Measurements from ENCODE around the gene GJB3. TPM values are rescaled to one million over a fixed set of nuclear protein-coding genes. Genes with fewer than 3 reads are reported as not detected.

Gene GJB3
- total RNA-seq, 1 experiment from 2014 or later: 63.0 TPM

GRCh38 chr1:34749992-34750391 is 31.0 kb upstream of the GJB3 start:
- intact Hi-C loops (cut with micrococcal nuclease; ENCODE audit: unreplicated experiment): no loop called here
- H3F3A ChIP-seq (ENCODE audit: insufficient read depth, low read depth): peaks cover 10% of the 10 kb centered on the region; the same call in 1 of the 2 replicates
- TF ChIP-seq, protein P1, sequence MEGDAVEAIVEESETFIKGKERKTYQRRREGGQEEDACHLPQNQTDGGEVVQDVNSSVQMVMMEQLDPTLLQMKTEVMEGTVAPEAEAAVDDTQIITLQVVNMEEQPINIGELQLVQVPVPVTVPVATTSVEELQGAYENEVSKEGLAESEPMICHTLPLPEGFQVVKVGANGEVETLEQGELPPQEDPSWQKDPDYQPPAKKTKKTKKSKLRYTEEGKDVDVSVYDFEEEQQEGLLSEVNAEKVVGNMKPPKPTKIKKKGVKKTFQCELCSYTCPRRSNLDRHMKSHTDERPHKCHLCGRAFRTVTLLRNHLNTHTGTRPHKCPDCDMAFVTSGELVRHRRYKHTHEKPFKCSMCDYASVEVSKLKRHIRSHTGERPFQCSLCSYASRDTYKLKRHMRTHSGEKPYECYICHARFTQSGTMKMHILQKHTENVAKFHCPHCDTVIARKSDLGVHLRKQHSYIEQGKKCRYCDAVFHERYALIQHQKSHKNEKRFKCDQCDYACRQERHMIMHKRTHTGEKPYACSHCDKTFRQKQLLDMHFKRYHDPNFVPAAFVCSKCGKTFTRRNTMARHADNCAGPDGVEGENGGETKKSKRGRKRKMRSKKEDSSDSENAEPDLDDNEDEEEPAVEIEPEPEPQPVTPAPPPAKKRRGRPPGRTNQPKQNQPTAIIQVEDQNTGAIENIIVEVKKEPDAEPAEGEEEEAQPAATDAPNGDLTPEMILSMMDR (conservative IDR thresholded peaks at IDR 0.05): no peak
- TF ChIP-seq EZH2 (IDR thresholded peaks at IDR 0.05; ENCODE audit: low read depth): no peak
- no peak overlapping the region for H3K4me2 ChIP-seq
- no peak overlapping the region for H3K27ac ChIP-seq
- no TSS peak for BruUV-seq (replicated peaks)
- CTCF ChIA-PET: no interaction called here
- H3K4me3 ChIP-seq: no peak overlapping the region
- H3K27me3 ChIP-seq (ENCODE audit: insufficient read depth, low read depth): no peaks in the 10 kb centered on the region
- H3K36me3 ChIP-seq (ENCODE audit: low read depth): no peaks in the 10 kb centered on the region
- H2AFZ ChIP-seq: no peak overlapping the region
- peaks cover 24% of the 10 kb centered on the region for H3K4me1 ChIP-seq (replicated peaks; ENCODE audit: insufficient read depth)
- no peak for DNase-seq
- POLR2A ChIA-PET (ENCODE audit: unreplicated experiment): no interaction called here
- no peaks in the 10 kb centered on the region; the same call in 1 of the 2 replicates for H3K9me3 ChIP-seq (ENCODE audit: insufficient read depth, low read depth)
- H3K79me2 ChIP-seq (ENCODE audit: low read depth): no peaks in the 10 kb centered on the region
- no peaks in the 10 kb centered on the region for H4K20me1 ChIP-seq (ENCODE audit: insufficient read depth)
- H3K9me2 ChIP-seq (ENCODE audit: insufficient read depth): no peaks in the 10 kb centered on the region

DNA sequence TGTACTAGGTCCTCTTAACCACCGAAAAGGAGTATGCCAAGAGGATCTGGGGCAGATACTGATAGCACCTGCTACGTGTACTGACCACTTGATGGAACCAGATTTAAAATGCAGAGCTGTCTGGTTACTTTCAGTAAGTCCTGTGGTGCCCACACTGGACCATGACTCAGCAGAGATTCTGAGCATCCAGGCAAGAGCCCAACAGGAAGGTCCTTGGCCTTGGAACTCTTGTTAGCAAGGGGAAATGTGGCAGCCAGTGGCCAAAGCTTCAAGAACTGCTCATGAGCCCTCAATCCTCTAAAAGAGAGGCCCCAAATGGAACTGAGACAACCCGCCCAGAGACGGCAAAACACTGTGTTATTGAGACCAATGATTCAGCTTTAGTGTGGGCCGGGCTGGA is 30.4 kb upstream of the GJB3 start:
- H3K4me3 ChIP-seq: no peak overlapping the region
- peaks cover 11% of the 10 kb centered on the region; the same call in 1 of the 2 replicates for H3F3A ChIP-seq (ENCODE audit: insufficient read depth, low read depth)
- DNase-seq: no peak
- H3K4me1 ChIP-seq (replicated peaks; ENCODE audit: insufficient read depth): peaks cover 29% of the 10 kb centered on the region
- no peaks in the 10 kb centered on the region; the same call in 1 of the 2 replicates for H3K9me3 ChIP-seq (ENCODE audit: insufficient read depth, low read depth)
- no peaks in the 10 kb centered on the region for H3K36me3 ChIP-seq (ENCODE audit: low read depth)
- ChIA-PET CTCF (no interaction called here), POLR2A (ENCODE audit: unreplicated experiment) (no interaction called here)
- H3K27ac ChIP-seq: no peak overlapping the region
- H3K27me3 ChIP-seq (ENCODE audit: insufficient read depth, low read depth): no peaks in the 10 kb centered on the region
- H3K79me2 ChIP-seq (ENCODE audit: low read depth): no peaks in the 10 kb centered on the region
- intact Hi-C loops (cut with micrococcal nuclease; ENCODE audit: unreplicated experiment): no loop called here
- no peaks in the 10 kb centered on the region for H4K20me1 ChIP-seq (ENCODE audit: insufficient read depth)
- no peak overlapping the region for H2AFZ ChIP-seq
- TF ChIP-seq, protein P1 (conservative IDR thresholded peaks at IDR 0.05): no peak
- no peak for TF ChIP-seq EZH2 (IDR thresholded peaks at IDR 0.05; ENCODE audit: low read depth)
- H3K9me2 ChIP-seq (ENCODE audit: insufficient read depth): no peaks in the 10 kb centered on the region
- BruUV-seq (replicated peaks): no TSS peak
- H3K4me2 ChIP-seq: no peak overlapping the region

- no peak for TF ChIP-seq EZH2 (IDR thresholded peaks at IDR 0.05; ENCODE audit: low read depth)
- TF ChIP-seq, protein P1 (conservative IDR thresholded peaks at IDR 0.05): no peak
- peaks cover 13% of the 10 kb centered on the region; the same call in 1 of the 2 replicates for H3K79me2 ChIP-seq (ENCODE audit: low read depth)
- H3K27me3 ChIP-seq (ENCODE audit: insufficient read depth, low read depth): no peaks in the 10 kb centered on the region
- no peaks in the 10 kb centered on the region; the same call in 1 of the 2 replicates for H3K9me3 ChIP-seq (ENCODE audit: insufficient read depth, low read depth)
- ChIA-PET CTCF (no interaction called here), POLR2A (ENCODE audit: unreplicated experiment) (no interaction called here)
- intact Hi-C loops (cut with micrococcal nuclease; ENCODE audit: unreplicated experiment): no loop called here
- H3K36me3 ChIP-seq (ENCODE audit: low read depth): no peaks in the 10 kb centered on the region
- no peaks in the 10 kb centered on the region for H3K9me2 ChIP-seq (ENCODE audit: insufficient read depth)
- no peaks in the 10 kb centered on the region for H4K20me1 ChIP-seq (ENCODE audit: insufficient read depth)
- no peak overlapping the region for H3K4me3 ChIP-seq
- DNase-seq: peak in 1 of 2 experiments; percentile 70
- H3K27ac ChIP-seq: no peak overlapping the region
- H3K4me1 ChIP-seq (replicated peaks; ENCODE audit: insufficient read depth): peaks cover 44% of the 10 kb centered on the region
- peak overlapping the region; percentile 84 for H3K4me2 ChIP-seq
- H3F3A ChIP-seq (ENCODE audit: insufficient read depth, low read depth): peaks cover 11% of the 10 kb centered on the region; the same call in 1 of the 2 replicates
- H2AFZ ChIP-seq: no peak overlapping the region
- BruUV-seq (replicated peaks): no TSS peak
These were observed 27.9 kb upstream of the GJB3 start for GRCh38 chr1:34753163-34753562.
